K562 (cell line): Measurements from ENCODE around the gene GSG1L2. TPM values are rescaled to one million over a fixed set of nuclear protein-coding genes. Genes with fewer than 3 reads are reported as not detected.

ENCODE experiments used
- BRD9 ChIP-seq: fragments of 450-650 bp; IDR thresholded peaks from 2 replicates; pipeline ENCODE4 v1.6.1; 2018; ENCODE audit warnings: low read depth; ENCODE audit not compliant: partially characterized antibody
- polyA plus RNA-seq, 8 experiments: library from polyadenylated mRNA; depleted of rRNA in 4 of 8; stranded (reverse) in 5 of 8; unstranded in 3 of 8; fragments of >200 nt; fragmentation: Nextera tagmentation in 2 of 8; fragmentation: Illumina TruSeq in 1 of 8; extraction: Ambion mirVana in 2 of 8; extraction: Trizol in 1 of 8; gene quantifications; 2 replicates each; pipeline versions ENCODE4 v1.2.1 to v1.2.3, GENCODE V29; 2011 to 2014; ENCODE audit warnings: inconsistent platforms in 1 of 8, missing spikeins in 1 of 8
- total RNA-seq, 7 experiments: library from RNA; depleted of rRNA in 6 of 7; stranded (reverse); fragments of >200 nt in 6 of 7; fragmentation: Illumina TruSeq in 2 of 7; extraction: Trizol in 2 of 7; gene quantifications; 2 replicates each; pipeline versions ENCODE4 v1.2.1 to v1.2.3, GENCODE V29; 2011 to 2021; ENCODE audit warnings: low replicate concordance in 1 of 7
- TF ChIP-seq, protein P1 (sequence below), 2 experiments: fragments of 450-650 bp; IDR thresholded peaks; 2 replicates each; pipeline ENCODE4 v1.6.1; 2016; ENCODE audit warnings: mild to moderate bottlenecking in 2 of 2, borderline replicate concordance in 1 of 2, low read depth in 1 of 2, moderate library complexity in 1 of 2
- TF ChIP-seq, protein P2 (sequence below): fragments of 250-450 bp; sonication (Bioruptor Pico); IDR thresholded peaks from 2 replicates; pipeline ENCODE4 v1.8.0; 2021; ENCODE audit warnings: borderline replicate concordance, mild to moderate bottlenecking, moderate library complexity; ENCODE audit not compliant: poor library complexity, severe bottlenecking

GSG1L2 gene
- total and polyA plus RNA-seq, 9 of the 15 experiments (the other 6 are each of a cell fraction or from before 2014, with no cell fraction given), result not detected

DNA sequence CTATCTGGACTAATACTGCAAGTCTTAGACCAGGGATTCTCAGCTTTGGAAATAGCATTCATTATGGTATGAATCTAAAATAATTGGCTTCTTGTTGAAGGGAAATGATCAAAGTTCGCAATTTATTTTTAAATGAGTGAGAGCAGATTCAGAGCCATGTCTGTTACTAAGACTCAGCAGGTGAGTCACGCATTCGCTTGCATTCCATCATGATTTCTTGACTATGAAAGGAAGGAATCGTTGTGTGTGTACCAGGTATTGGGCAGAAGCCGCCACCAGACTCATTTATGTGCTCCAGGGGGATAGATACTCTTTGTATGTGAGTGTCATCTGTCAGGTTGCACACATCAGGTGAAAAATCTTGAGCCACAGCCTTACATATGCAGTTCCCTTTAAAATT, 10.8 kb downstream of the GSG1L2 start (continued):
- TF ChIP-seq, protein P1, sequence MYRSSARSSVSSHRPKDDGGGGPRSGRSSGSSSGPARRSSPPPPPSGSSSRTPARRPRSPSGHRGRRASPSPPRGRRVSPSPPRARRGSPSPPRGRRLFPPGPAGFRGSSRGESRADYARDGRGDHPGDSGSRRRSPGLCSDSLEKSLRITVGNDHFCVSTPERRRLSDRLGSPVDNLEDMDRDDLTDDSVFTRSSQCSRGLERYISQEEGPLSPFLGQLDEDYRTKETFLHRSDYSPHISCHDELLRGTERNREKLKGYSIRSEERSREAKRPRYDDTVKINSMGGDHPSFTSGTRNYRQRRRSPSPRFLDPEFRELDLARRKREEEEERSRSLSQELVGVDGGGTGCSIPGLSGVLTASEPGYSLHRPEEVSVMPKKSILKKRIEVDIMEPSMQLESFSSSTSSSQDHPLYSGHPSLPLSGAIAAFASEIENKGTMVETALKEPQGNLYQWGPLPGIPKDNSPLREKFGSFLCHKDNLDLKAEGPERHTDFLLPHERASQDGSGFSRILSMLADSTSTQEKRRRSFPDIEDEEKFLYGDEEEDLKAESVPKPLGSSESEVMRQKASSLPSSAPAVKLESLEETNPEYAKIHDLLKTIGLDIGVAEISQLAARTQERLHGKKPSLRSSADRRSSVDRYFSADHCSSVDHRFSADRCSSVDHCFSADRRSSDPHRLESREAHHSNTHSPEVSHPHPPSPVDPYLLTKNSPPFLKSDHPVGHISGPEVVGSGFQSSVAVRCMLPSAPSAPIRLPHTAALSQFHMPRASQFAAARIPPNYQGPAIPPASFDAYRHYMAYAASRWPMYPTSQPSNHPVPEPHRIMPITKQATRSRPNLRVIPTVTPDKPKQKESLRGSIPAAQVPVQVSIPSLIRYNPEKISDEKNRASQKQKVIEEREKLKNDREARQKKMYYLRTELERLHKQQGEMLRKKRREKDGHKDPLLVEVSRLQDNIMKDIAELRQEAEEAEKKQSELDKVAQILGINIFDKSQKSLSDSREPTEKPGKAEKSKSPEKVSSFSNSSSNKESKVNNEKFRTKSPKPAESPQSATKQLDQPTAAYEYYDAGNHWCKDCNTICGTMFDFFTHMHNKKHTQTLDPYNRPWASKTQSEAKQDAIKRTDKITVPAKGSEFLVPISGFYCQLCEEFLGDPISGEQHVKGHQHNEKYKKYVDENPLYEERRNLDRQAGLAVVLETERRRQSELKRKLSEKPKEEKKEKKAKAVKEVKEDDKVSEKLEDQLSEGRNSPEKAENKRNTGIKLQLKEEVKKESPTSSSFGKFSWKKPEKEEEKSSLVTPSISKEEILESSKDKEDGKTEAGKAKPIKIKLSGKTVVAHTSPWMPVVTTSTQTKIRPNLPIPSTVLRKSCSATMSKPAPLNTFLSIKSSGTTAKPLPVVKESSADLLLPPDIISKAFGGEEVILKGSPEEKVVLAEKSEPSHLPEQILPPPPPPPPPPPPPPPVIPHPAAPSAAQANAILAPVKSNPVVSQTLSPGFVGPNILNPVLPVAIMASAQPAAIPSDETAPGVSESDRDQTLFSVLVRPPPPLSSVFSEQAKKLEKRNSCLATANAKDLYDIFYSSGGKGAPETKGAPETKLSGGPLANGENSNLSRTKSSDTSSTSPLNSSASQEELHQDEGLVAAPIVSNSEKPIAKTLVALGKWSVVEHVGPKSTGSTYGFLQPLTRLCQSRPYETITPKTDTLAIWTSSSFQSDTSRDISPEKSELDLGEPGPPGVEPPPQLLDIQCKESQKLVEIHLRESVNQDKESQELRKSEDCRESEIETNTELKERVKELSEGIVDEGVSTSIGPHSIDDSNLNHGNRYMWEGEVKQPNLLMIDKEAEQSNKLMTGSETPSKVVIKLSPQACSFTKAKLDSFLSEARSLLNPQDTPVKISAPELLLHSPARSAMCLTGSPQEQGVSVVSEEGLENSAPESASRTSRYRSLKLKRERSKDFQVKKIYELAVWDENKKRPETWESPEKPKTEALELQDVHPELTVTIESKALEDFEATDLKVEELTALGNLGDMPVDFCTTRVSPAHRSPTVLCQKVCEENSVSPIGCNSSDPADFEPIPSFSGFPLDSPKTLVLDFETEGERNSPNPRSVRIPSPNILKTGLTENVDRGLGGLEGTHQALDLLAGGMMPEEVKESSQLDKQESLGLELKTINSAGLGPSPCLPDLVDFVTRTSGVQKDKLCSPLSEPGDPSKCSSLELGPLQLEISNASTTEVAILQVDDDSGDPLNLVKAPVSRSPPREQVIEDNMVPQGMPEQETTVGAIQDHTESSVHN (IDR thresholded peaks at IDR 0.05; ENCODE audit: borderline replicate concordance in 1 of 2, low read depth in 1 of 2), result no peak
- TF ChIP-seq, protein P2, sequence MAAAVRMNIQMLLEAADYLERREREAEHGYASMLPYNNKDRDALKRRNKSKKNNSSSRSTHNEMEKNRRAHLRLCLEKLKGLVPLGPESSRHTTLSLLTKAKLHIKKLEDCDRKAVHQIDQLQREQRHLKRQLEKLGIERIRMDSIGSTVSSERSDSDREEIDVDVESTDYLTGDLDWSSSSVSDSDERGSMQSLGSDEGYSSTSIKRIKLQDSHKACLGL (CRISPR knock-in tag), result no peak
- no peak for TF ChIP-seq BRD9
